NCI-H1930 (cell line): ENCODE data around the gene GTF2A1.

ENCODE experiments used
- DNase-seq, 2 experiments: peaks; one replicate each; lab custom pipeline; 2025; lab: John Stamatoyannopoulos, UW

The GTF2A1 gene

DNA sequence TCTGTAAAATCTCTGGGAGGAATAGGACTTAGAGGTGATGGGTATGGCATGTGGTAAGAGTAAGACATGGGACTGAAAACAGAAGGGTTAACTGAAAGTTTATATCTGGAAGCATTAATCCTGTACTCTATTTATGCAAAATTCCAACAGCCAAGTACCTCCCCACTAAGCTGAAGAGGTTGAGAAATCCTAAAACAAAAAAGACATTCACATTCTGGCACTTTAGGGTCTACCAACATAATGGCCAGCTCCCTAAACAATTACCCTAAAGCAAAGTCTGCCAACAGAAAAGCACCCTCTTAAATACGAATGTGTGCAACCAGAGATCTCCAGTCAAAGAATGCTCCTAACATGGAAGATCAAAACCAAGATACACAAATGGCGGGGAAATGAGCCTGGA lies 87.4 kb downstream of the GTF2A1 start:
- DNase-seq: no peak

DNA sequence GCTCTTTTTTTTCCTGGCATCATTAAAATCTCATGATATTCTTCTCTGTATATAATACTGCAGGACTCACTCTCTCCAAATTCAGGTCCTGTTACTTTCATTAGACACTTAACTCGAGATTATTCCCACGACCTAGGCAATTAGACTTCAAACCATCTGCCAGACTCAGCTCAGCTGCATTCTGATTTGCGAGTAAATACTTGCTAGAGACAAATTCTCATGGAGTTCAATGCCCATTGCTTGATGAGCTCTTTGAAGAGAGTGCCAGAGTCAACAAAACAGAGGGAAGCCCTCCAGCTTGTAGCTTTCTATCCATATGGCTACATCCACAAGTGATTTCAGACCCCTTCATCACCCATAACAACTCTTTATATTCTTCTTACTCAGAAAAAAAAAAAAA lies 88.3 kb downstream of the GTF2A1 start:
- peak; percentile 21 to 62 for DNase-seq

DNA sequence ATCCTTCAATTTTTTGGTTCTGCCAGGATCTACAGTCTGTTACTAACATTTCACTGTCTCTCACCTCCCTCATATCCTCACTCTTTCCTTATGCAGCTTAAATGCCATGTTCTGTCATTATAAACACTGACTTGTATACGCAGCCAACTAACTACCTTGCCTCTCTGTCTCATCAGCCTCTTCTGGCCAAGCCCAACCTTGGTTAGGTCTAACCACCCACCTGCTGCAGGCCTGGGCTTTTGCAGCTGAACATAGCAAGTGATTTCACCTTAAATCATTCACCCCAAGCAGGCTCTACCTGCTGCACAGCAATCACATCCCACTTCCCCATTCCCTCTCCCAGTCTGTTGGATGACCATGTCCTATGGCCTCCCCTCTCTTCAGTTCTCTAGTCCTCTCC lies 91.5 kb downstream of the GTF2A1 start:
- DNase-seq: no peak

DNA sequence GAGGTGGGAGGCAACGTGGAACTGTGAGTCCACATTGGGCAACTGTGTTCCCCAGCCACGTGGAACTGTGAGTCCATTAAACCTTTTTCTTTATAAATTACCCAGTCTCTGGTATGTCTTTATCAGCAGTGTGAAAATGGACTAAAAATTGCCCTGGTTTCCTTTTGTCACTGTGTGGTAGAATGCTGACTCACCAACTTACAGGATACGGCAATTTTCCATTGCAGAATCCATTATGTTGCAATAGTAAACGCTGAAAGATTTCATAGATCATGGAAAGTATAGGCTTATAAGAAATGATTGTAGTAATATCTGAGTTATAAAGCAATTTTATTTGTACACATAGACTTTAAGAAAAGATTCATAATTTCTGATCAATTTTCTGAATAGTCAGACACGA lies 93.0 kb downstream of the GTF2A1 start:
- no peak for DNase-seq

DNA sequence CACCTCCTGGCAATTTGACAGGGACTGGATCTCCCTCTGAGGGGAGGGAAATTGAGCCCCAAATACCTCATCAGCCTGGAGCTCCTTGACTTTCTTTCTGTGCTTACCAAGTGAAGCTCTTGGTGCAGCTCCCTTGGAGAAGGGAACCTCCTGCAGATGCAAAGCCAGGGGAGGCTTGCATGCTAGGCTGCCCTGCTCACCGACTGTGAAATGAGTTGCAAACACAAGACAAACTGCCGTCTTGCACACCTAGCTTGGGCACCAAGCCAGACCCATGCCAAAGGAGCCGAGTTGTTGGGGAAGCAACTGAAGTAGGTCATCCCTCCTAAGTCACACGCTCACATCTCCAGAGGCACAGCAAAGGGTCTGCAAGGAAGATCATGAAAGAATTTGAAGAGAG lies 95.2 kb downstream of the GTF2A1 start:
- no peak for DNase-seq
